Osteocyte (in vitro differentiated cells): ENCODE measurements around the gene PIK3CG. TPM values are rescaled to one million over a fixed set of nuclear protein-coding genes. Genes with fewer than 3 reads are reported as not detected.
"Not testable (repeated sequence)": the region's sequence is repeated elsewhere in the genome, so short reads cannot be mapped to it uniquely, and the experiment has no call there.

Source experiments
- DNase-seq: peaks from one replicate; pipeline ENCODE4 v3.0.0; 2021; ENCODE audit warnings: mixed read lengths; ENCODE audit not compliant: unreplicated experiment; ENCODE audit errors: extremely low spot score
- H3K27ac Mint-ChIP-seq: one replicate; pipeline ENCODE4 v1.8.0; 2021; ENCODE audit warnings: mild to moderate bottlenecking, mixed read lengths; ENCODE audit not compliant: unreplicated experiment
- H3K27me3 Mint-ChIP-seq: one replicate; pipeline ENCODE4 v1.8.0; 2021; ENCODE audit warnings: mixed read lengths; ENCODE audit not compliant: unreplicated experiment
- H3K36me3 Mint-ChIP-seq: one replicate; pipeline ENCODE4 v1.8.0; 2021; ENCODE audit warnings: mixed read lengths; ENCODE audit not compliant: unreplicated experiment
- H3K4me1 Mint-ChIP-seq: one replicate; pipeline ENCODE4 v1.8.0; 2021; ENCODE audit warnings: mixed read lengths; ENCODE audit not compliant: unreplicated experiment
- H3K4me3 Mint-ChIP-seq: one replicate; pipeline ENCODE4 v1.8.0; 2021; ENCODE audit warnings: mild to moderate bottlenecking, moderate library complexity, mixed read lengths; ENCODE audit not compliant: unreplicated experiment
- H3K9me3 Mint-ChIP-seq: one replicate; pipeline ENCODE4 v1.8.0; 2021; ENCODE audit warnings: mixed read lengths; ENCODE audit not compliant: unreplicated experiment
- total RNA-seq: library from RNA; stranded (reverse); gene quantifications from 2 replicates; pipeline ENCODE4 v1.2.1, GENCODE V29; 2021
- TF ChIP-seq, protein P1 (sequence below): fragments of 200-600 bp; sonication (generic); IDR thresholded peaks from 2 replicates; pipeline ENCODE4 v1.5.0; 2021; ENCODE audit warnings: antibody characterized with exemption, mild to moderate bottlenecking, moderate library complexity

The PIK3CG gene
- total RNA-seq, 1 donor from 2014 or later, result not detected

DNA sequence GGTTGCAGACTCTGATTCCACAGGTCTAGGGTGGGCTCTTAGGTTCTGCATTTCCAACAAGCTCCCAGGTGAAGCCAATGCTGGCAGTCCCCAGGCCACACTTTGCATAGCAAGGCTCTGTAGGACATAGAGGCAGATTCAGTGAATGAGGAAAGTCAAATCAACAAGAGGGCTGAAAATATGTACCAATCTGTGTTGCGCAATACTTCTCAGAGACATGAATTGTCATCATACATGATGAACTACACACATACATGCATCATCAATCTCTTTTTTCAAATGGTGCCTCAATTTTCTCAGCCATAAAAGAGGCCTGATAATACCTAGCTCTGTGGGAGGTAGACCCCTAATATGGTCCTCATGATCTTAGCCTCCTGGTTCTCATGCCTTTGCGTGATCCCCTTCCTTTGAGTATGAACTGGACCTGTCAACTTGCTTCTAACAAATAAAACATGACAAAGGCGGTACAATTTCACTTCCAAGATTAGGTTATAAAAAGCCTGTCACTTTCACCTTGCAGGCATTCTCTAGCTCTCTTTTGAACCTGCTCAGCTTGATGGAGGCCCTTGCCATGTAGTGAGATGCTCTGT, 49.0 kb downstream of the PIK3CG start:
- Mint-ChIP-seq H3K36me3 (no peaks in the 10 kb centered on the region), H3K9me3 (no peaks in the 10 kb centered on the region), H3K27ac (no peak overlapping the region), H3K4me1 (no peaks in the 10 kb centered on the region), H3K4me3 (no peak overlapping the region), H3K27me3 (peaks cover 8% of the 10 kb centered on the region)
- no peak for DNase-seq
- TF ChIP-seq, protein P1, sequence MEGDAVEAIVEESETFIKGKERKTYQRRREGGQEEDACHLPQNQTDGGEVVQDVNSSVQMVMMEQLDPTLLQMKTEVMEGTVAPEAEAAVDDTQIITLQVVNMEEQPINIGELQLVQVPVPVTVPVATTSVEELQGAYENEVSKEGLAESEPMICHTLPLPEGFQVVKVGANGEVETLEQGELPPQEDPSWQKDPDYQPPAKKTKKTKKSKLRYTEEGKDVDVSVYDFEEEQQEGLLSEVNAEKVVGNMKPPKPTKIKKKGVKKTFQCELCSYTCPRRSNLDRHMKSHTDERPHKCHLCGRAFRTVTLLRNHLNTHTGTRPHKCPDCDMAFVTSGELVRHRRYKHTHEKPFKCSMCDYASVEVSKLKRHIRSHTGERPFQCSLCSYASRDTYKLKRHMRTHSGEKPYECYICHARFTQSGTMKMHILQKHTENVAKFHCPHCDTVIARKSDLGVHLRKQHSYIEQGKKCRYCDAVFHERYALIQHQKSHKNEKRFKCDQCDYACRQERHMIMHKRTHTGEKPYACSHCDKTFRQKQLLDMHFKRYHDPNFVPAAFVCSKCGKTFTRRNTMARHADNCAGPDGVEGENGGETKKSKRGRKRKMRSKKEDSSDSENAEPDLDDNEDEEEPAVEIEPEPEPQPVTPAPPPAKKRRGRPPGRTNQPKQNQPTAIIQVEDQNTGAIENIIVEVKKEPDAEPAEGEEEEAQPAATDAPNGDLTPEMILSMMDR, result no peak

DNA sequence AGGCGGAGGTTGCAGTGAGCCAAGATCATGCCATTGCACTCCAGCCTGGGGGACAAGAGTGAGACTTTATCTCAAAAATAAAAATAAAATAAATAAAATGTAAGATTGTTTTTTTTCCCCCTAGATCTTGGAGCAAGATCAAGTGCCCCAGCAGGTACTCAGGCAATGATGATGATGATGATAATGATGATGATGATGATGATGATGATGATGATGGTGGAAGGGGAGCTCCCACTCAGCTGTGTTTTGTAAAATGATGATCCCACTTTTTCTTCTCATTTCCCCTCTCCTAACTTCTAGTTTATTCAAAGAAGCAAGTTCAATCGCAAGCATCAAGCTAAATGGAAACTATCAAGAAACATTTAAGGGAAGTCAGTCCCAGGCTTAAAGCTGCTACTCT, 50.3 kb downstream of the PIK3CG start:
- H3K4me1 Mint-ChIP-seq, result no peaks in the 10 kb centered on the region
- H3K27ac Mint-ChIP-seq, result no peak overlapping the region
- no peak overlapping the region for H3K4me3 Mint-ChIP-seq
- DNase-seq, result no peak
- TF ChIP-seq, protein P1, result no peak
- no peaks in the 10 kb centered on the region for H3K36me3 Mint-ChIP-seq
- peaks cover 7% of the 10 kb centered on the region for H3K9me3 Mint-ChIP-seq
- H3K27me3 Mint-ChIP-seq, result peaks cover 12% of the 10 kb centered on the region

DNA sequence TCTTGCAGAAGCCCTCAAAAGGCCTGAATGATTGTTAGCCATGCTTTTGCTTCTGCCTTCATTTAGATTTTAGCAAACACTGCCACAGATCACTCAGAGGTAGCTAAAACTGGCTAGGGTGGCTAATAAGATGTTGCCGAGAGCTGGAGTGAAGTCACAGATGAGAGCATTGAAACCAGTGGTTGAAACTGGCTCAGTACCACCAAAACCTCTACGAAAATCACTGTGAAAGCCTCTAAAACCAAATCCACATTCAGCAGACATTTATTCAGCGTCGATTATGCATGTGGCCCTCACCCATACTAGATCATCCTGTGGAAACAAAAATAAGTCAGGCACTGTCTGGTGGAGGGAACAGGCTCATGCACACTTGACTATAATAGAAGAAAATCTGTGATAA, 50.8 kb downstream of the PIK3CG start:
- H3K36me3 Mint-ChIP-seq, result no peaks in the 10 kb centered on the region
- peaks cover 7% of the 10 kb centered on the region for H3K9me3 Mint-ChIP-seq
- TF ChIP-seq, protein P1, result no peak
- H3K27ac Mint-ChIP-seq, result no peak overlapping the region
- H3K27me3 Mint-ChIP-seq, result peaks cover 12% of the 10 kb centered on the region
- no peak overlapping the region for H3K4me3 Mint-ChIP-seq
- no peak for DNase-seq
- no peaks in the 10 kb centered on the region for H3K4me1 Mint-ChIP-seq

DNA sequence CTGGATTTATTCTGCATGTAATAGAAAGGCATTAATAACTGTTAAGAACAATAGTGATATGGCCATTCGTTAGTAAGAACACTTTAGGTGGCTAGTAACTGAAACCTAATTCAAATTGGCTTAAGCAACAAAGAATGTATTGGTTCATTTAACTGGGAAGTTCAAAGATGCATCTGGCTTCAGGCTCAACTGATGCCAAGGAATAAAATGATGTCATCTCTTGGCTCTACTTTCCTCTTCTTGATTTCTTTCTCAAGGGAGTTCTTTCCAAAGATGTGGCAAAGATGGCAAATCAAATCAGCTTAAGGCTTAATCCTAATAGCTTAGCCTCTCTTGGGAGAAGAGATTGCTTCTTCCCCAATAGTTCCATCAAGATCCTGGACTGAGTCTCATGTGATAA, 51.6 kb downstream of the PIK3CG start:
- H3K27ac Mint-ChIP-seq, result no peak overlapping the region
- H3K4me1 Mint-ChIP-seq, result no peaks in the 10 kb centered on the region
- H3K36me3 Mint-ChIP-seq, result no peaks in the 10 kb centered on the region
- no peak for DNase-seq
- H3K9me3 Mint-ChIP-seq, result peaks cover 7% of the 10 kb centered on the region
- H3K4me3 Mint-ChIP-seq, result no peak overlapping the region
- TF ChIP-seq, protein P1, result no peak
- H3K27me3 Mint-ChIP-seq, result peaks cover 12% of the 10 kb centered on the region

DNA sequence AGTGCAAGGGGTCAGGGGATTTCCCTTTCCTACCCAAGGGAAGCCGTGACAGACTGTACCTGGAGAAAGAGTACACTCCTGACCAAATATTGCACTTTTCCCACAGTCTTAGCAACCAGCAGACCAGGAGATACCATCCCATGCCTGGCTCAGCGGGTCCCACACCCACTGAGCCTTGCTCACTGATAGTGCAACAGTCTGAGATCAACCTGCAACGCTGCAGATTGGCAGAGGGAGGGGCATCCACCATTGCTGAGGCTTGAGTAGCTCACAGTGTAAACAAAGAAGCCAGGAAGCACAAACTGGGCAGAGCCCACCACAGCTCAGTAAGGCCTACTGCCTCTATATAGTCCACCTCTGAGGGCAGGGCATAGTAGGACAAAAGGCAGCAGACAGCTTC, 53.9 kb downstream of the PIK3CG start:
- peaks cover 7% of the 10 kb centered on the region for H3K27me3 Mint-ChIP-seq
- TF ChIP-seq, protein P1, result no peak
- DNase-seq, result no peak
- H3K9me3 Mint-ChIP-seq, result peaks cover 7% of the 10 kb centered on the region
- no peak overlapping the region for H3K27ac Mint-ChIP-seq
- no peaks in the 10 kb centered on the region for H3K36me3 Mint-ChIP-seq
- no peak overlapping the region for H3K4me3 Mint-ChIP-seq
- H3K4me1 Mint-ChIP-seq, result no peaks in the 10 kb centered on the region

DNA sequence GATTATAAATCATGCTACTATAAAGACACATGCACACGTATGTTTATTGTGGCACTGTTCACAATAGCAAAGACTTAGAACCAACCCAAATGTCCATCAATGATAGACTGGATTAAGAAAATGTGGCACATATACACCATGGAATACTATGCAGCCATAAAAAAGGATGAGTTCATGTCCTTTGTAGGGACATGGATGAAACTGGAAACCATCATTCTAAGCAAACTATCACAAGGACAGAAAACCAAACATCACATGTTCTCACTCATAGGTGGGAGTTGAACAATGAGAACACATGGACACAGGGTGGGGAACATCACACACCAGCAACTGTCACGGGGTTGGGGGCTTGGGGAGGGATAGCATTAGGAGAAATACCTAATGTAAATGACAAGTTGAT, 59.4 kb downstream of the PIK3CG start:
- not testable (repeated sequence) for H3K27ac Mint-ChIP-seq, H3K4me1 Mint-ChIP-seq, H3K27me3 Mint-ChIP-seq, H3K36me3 Mint-ChIP-seq, H3K9me3 Mint-ChIP-seq, DNase-seq, H3K4me3 Mint-ChIP-seq
